ENCODE measurements around the gene TUBB3.

DNA sequence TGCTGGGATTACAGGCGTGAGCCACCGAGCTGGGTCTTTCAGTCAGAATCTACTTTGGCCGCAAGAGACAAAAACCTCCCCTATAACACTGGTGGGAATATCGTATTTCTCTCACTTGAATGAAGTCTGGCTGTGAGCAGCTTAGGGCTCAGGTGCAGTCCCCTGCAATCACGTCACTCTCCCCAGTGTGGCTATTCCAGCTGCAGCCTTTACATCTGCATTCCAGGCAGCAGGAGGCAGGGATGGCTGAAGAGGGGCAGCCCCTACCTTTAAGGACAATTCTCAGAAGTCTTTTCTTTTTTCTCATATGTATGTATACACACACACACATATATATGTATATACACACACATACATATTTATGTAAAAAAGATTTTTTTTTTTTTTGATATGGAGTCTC, 28.4 kb downstream of the TUBB3 start:
- TF ChIP-seq, protein P1, sequence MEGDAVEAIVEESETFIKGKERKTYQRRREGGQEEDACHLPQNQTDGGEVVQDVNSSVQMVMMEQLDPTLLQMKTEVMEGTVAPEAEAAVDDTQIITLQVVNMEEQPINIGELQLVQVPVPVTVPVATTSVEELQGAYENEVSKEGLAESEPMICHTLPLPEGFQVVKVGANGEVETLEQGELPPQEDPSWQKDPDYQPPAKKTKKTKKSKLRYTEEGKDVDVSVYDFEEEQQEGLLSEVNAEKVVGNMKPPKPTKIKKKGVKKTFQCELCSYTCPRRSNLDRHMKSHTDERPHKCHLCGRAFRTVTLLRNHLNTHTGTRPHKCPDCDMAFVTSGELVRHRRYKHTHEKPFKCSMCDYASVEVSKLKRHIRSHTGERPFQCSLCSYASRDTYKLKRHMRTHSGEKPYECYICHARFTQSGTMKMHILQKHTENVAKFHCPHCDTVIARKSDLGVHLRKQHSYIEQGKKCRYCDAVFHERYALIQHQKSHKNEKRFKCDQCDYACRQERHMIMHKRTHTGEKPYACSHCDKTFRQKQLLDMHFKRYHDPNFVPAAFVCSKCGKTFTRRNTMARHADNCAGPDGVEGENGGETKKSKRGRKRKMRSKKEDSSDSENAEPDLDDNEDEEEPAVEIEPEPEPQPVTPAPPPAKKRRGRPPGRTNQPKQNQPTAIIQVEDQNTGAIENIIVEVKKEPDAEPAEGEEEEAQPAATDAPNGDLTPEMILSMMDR (conservative IDR thresholded peaks at IDR 0.05; ENCODE audit: low read depth, low read length) = no peak
- TF ChIP-seq EZH2 (IDR thresholded peaks at IDR 0.05; ENCODE audit: low read length, unreplicated experiment) (no peak), EZH2phosphoT487 (IDR thresholded peaks at IDR 0.05; ENCODE audit: borderline replicate concordance, low read length) (no peak)
